Hepatocyte (in vitro differentiated cells): ENCODE data around the gene TSKS.

Experiments
- EZH2 ChIP-seq: fragments of 200-600 bp; sonication (generic); IDR thresholded peaks from 2 replicates; pipeline ENCODE4 v1.6.1; 2016; ENCODE audit warnings: antibody characterized with exemption, mild to moderate bottlenecking, borderline replicate concordance
- EZH2phosphoT487 ChIP-seq: fragments of 200-600 bp; sonication (generic); IDR thresholded peaks from one replicate; pipeline ENCODE4 v1.6.1; 2018; ENCODE audit warnings: antibody characterized with exemption, mild to moderate bottlenecking, low read depth, moderate library complexity; ENCODE audit not compliant: unreplicated experiment, severe bottlenecking
- TF ChIP-seq, protein P1 (sequence below): fragments of 200-600 bp; sonication (generic); IDR thresholded peaks from 2 replicates; pipeline ENCODE4 v1.5.1; 2016; ENCODE audit warnings: antibody characterized with exemption, mild to moderate bottlenecking; ENCODE audit not compliant: poor library complexity

DNA sequence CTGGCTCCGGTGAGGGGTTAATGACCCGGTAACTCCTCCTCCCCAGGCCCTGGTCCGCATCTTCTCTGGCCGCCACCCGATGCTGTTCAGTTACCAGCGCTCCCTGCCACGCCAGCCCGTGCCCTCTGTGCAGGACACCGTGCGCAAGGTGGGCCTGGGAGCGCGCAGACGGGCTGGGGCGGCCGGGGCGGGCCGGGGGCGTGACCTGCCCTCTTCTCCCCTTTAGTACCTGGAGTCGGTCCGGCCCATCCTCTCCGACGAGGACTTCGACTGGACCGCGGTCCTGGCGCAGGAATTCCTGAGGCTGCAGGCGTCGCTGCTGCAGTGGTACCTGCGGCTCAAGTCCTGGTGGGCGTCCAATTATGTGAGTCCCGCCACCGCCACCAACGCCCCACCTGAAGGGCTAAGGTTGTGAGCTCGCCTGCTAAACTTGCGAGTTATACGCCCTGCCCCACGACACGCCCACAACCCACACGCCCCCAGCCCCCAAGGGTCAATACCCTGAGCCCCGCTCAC is 61.8 kb downstream of the TSKS start:
- TF ChIP-seq, protein P1, sequence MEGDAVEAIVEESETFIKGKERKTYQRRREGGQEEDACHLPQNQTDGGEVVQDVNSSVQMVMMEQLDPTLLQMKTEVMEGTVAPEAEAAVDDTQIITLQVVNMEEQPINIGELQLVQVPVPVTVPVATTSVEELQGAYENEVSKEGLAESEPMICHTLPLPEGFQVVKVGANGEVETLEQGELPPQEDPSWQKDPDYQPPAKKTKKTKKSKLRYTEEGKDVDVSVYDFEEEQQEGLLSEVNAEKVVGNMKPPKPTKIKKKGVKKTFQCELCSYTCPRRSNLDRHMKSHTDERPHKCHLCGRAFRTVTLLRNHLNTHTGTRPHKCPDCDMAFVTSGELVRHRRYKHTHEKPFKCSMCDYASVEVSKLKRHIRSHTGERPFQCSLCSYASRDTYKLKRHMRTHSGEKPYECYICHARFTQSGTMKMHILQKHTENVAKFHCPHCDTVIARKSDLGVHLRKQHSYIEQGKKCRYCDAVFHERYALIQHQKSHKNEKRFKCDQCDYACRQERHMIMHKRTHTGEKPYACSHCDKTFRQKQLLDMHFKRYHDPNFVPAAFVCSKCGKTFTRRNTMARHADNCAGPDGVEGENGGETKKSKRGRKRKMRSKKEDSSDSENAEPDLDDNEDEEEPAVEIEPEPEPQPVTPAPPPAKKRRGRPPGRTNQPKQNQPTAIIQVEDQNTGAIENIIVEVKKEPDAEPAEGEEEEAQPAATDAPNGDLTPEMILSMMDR, result no peak
- TF ChIP-seq EZH2 (no peak), EZH2phosphoT487 (no peak)
